ENCODE measurements around the gene LILRA5. TPM values are rescaled to one million over a fixed set of nuclear protein-coding genes. Genes with fewer than 3 reads are reported as not detected.

The LILRA5 gene
- total and polyA plus RNA-seq, 2 of the 4 experiments (the other 2 are of a cell fraction) = not detected

- Histone ChIP-seq H3K4me1 (ENCODE audit: control insufficient read depth, insufficient read depth, low read length) (no peaks in the 10 kb centered on the region), H4K20me1 (ENCODE audit: insufficient read depth, low read length) (no peaks in the 10 kb centered on the region), H2BK20ac (ENCODE audit: low read depth, low read length) (no peak overlapping the region), H4K5ac (ENCODE audit: low read depth, low read length) (no peak overlapping the region), H2BK120ac (ENCODE audit: low read depth, low read length) (no peak overlapping the region), H4K91ac (ENCODE audit: insufficient read depth, low read depth, low read length) (no peak overlapping the region), H3K18ac (ENCODE audit: low read depth, low read length) (no peak overlapping the region), H2BK15ac (ENCODE audit: low read depth, low read length) (no peak overlapping the region), H3K4ac (ENCODE audit: low read depth, low read length) (no peak overlapping the region), H3K27me3 (ENCODE audit: control insufficient read depth, insufficient read depth, low read length) (peaks cover 9% of the 10 kb centered on the region; the same call in 1 of the 2 replicates), H3K9me3 (ENCODE audit: control insufficient read depth, insufficient read depth, low read length) (no peaks in the 10 kb centered on the region), H4K8ac (ENCODE audit: low read depth in 2 of 2, low read length in 2 of 2) (no peak overlapping the region), H3K36me3 (ENCODE audit: control insufficient read depth, insufficient read depth, low read length) (no peaks in the 10 kb centered on the region), H2AK5ac (ENCODE audit: low read depth, low read length) (no peak overlapping the region), H3K23ac (ENCODE audit: low read depth, low read length) (no peak overlapping the region), H3K4me3 (ENCODE audit: insufficient read depth, low read depth, low read length) (no peak overlapping the region), H2AFZ (replicated peaks; ENCODE audit: low read length, poor library complexity) (no peak overlapping the region), H2AK9ac (replicated peaks; ENCODE audit: low read depth, low read length, poor library complexity) (no peak overlapping the region), H3K79me1 (ENCODE audit: low read depth in 1 of 2, low read length in 2 of 2) (no peaks in the 10 kb centered on the region), H3K9ac (ENCODE audit: low read depth, low read length) (no peak overlapping the region), H3K14ac (replicated peaks; ENCODE audit: low read depth, low read length) (no peak overlapping the region), H2BK5ac (ENCODE audit: low read depth, low read length, poor library complexity, severe bottlenecking) (no peak overlapping the region), H3K4me2 (ENCODE audit: low read depth, low read length) (no peak overlapping the region), H3K9me1 (ENCODE audit: insufficient read depth, low read length) (no peaks in the 10 kb centered on the region), H3K56ac (ENCODE audit: extremely low read depth, insufficient read depth, low read length) (no peak overlapping the region), H3K27ac (ENCODE audit: insufficient read depth, low read length) (no peak overlapping the region)
- CTCF ChIA-PET = no interaction called here
- POLR2A ChIA-PET (ENCODE audit: unreplicated experiment) = no interaction called here
- ATAC-seq (ENCODE audit: low read depth) (no peak), DNase-seq (no peak)
- dilution Hi-C loops (cut with HindIII; ENCODE audit: low sequenced_read_pairs, unreplicated experiment) (no loop called here), in situ Hi-C loops (cut with MboI; ENCODE audit: low sequenced_read_pairs) (no loop called here), intact Hi-C loops (cut with micrococcal nuclease) (no loop called here)
- no peak for TF ChIP-seq NFE2L2 (IDR thresholded peaks at IDR 0.05; ENCODE audit: low read depth, low read length)
- TF ChIP-seq BHLHE40 (IDR thresholded peaks at IDR 0.05; ENCODE audit: low read depth, low read length) = no peak
- TF ChIP-seq, protein P1, sequence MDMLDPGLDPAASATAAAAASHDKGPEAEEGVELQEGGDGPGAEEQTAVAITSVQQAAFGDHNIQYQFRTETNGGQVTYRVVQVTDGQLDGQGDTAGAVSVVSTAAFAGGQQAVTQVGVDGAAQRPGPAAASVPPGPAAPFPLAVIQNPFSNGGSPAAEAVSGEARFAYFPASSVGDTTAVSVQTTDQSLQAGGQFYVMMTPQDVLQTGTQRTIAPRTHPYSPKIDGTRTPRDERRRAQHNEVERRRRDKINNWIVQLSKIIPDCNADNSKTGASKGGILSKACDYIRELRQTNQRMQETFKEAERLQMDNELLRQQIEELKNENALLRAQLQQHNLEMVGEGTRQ (IDR thresholded peaks at IDR 0.05; ENCODE audit: low read depth, low read length) = no peak
- no TSS peak for BruUV-seq (replicated peaks)
- no CpG with 5 or more reads among the region's 2 CpGs for WGBS, 2 experiments (ENCODE audit: extremely low coverage in 2 of 2, insufficient read length in 1 of 2)
Measured at GRCh38 chr19:54262470-54262869, 50.5 kb downstream of the LILRA5 start.

Data from IMR-90 (cell line).